Limb (tissue), 2 donors: ENCODE results near the gene HOXA6.

Experiments
- DNase-seq, 2 donors: peaks; one replicate each; pipeline ENCODE4 v3.0.0-alpha.2; 2016; ENCODE audit errors: extremely low spot score in 2 of 2

HOXA6 gene

DNA sequence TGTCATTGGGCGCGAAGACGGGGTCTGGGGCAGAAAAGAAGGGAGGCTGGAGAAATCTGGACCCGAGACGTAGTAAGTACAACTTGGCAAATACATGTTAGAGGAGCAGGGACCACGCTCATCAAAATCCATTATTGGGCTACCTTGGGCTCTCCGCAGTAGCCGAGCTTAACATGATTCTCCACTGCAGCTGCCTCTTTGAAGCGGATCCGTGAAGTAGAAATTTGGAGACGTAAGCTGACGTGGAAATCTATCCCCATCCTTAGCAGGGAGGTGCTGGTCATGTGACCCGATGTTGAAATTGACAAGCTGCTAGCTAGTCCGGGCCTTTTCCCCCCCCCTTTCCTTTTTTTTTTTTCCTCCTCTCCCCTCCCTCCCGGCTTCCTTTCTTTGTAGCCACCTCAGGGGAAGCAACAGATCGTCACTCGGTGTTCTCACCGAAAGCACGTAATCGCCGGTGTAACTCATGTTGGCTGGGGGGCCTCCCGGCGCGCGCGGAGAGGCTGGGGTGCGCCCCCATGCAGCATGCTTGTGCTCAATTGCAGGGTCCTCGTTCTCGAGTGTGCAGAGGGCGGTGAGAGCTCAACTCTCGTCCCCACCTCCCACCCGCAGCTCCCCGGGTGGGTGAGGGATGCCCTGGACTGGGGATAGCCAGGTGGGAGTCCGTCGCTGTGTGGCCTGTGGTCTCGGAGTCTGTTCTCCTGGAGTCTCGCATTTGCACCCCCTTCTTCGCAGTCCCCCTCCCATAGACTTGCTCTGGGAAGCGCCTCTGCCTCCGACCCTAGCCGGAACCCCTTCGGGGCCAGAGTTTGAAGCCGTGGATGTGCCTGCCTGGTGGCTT lies 37.7 kb upstream of the HOXA6 start, which contains the start of gene HOXA11:
TSS of gene HOXA11 (minus strand) at position 220 of the 841 bp plus-strand sequence. CDS start at position 132, 88 bp downstream.
- peak in 1 of 2 donors; percentile 72 for DNase-seq

DNA sequence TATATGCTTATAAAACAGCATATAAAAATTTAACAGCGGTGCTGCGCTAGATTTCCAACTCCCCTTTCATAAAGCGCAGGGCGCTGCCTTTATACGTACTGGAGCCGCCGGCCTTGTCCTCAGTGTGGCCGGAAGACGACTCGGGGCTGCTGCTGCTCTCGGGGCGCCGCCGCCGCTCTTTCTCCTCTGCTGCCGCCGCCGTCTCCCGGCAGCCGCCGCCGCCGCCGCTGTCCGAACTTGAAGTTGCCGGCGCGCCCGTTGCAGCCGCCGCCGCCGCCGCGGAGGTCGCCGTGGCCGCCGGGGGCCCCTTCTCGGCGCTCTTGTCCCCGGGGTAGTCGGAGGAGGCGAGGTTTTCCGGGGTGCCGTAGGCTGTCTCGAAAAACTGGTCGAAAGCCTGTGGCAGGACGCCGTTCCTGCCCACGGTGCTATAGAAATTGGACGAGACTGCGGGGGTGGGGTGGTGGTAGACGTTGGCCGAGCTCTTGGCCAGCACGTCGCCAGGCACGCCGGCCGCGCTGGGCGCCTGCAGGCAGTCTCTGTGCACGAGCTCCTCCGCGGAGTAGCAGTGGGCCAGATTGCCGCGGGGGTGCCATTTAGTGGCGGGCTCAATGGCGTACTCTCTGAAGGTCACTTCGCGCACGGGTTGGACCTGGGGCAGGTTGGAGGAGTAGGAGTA lies 36.9 kb upstream of the HOXA6 start:
- peak in 1 of 2 donors; percentile 69 for DNase-seq

DNA sequence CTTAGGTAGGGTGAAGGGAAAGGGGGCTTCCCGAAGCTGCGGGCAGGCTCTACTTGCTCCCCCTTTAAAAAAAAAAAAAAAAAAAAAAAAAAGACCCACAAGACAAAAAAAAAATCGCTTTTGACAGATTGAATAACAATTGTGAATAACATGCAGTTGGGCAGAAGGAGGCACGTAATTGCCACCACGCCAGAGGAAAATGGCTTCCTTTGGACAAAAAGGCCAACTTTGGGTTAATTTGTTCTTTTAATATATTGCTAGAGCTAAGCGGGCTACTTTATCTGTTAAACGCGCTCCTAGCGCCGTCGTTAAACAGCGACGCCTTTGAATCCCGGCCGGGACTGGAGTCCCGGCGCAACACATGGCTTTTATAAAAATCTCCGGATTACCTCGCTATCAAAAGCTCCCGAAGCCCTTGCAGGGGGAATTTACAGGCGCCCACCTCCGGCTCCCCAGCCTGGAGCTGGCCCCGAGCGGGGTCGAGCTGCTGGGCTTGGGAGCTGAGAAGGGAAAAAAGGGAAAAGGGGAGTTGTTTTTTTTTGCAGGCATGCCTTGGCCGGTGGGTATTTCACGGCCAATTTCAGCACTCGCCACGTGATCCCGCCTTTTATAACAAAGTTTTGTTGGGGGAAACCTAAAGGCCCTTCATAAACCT lies 36.2 kb upstream of the HOXA6 start:
- DNase-seq, result peak in 1 of 2 donors; percentile 70

DNA sequence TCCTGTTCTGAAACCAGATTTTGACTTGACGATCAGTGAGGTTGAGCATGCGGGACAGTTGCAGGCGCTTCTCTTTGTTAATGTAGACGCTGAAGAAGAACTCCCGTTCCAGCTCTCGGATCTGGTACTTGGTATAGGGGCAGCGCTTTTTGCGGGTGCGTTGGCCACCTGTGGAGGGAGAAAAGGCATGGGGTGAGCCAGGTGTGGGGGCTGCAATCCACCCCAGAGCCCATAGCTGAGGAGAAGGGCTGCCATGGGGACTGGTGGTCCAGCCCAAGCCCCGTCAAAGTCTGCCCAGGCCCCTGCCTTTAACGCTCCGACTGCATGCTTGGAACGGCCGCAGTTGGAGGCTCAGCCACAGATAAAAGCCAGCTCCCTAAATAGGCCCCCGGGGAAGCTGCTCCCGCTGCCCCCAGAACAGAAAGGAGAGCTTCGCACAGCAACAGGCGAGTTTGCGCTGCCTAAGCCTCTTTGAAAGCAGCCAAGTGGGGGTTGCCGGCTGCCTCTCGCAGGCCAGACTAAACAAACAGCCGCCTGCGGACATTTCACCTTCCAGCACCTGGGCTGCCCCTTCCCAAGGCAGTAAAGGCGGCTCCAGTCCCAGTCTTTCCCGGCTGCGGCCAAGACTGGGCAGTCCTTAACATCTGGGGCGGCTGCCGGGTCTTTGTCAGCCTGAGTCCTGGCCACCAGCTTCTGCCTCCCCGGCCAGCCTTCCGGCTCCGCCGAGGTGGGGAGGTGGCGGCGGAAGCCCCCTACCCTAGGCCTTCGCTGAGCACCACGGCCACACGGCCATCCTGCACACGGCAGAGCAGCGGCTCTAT lies 35.5 kb upstream of the HOXA6 start:
- DNase-seq, result peak in 1 of 2 donors; percentile 62

DNA sequence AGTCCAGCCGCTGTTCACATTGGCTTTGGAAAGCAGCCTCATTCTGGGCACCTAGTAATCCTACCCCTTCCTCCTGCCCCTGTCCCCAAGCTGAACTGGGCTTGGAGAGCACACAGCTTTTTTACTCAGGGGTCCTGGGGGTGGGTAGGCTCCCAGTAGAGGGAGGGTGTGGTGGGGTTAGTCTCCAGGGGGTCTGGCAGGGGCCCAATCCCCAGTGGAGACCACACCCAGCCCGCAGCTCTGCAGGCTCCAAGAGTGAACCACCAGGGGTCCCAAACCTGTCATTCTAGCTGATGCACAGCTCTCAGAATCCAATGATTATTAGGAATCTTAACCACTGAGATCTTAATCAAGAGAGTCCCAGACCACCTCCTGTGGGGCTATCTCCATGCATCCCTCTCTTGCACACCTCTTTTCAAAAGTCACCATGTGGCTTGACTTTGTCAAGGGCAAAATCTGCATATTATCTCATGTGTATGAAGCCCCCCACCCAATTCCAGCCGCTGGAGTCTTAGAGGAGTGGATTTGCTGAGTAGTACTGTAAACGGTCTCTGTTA lies 34.8 kb upstream of the HOXA6 start:
- peak in 1 of 2 donors; percentile 46 for DNase-seq

DNA sequence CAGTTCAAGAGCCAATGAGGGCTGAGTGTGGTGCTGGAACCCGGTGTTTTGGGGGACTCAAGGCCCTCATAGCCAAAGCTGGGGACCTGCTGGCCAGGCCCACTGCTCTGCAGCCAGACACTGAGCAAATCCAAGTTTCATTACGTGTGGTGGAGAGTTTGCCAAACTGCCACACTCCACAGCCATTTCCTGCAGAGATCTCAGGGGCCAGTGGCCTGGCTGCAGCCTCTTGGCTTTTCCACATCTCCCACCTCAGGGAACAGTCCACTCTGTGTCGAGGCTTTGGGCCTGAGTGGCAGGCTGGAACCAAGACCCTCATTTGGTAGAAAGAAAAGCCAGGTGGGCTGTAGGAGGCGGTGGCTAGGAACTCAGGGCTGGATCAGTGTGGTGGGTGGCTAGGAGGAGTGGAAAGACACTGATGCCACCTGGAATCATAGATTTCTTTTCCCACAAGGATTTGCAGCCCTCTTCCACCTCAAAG lies 34.3 kb upstream of the HOXA6 start:
- peak; percentile 1 to 38 for DNase-seq

DNA sequence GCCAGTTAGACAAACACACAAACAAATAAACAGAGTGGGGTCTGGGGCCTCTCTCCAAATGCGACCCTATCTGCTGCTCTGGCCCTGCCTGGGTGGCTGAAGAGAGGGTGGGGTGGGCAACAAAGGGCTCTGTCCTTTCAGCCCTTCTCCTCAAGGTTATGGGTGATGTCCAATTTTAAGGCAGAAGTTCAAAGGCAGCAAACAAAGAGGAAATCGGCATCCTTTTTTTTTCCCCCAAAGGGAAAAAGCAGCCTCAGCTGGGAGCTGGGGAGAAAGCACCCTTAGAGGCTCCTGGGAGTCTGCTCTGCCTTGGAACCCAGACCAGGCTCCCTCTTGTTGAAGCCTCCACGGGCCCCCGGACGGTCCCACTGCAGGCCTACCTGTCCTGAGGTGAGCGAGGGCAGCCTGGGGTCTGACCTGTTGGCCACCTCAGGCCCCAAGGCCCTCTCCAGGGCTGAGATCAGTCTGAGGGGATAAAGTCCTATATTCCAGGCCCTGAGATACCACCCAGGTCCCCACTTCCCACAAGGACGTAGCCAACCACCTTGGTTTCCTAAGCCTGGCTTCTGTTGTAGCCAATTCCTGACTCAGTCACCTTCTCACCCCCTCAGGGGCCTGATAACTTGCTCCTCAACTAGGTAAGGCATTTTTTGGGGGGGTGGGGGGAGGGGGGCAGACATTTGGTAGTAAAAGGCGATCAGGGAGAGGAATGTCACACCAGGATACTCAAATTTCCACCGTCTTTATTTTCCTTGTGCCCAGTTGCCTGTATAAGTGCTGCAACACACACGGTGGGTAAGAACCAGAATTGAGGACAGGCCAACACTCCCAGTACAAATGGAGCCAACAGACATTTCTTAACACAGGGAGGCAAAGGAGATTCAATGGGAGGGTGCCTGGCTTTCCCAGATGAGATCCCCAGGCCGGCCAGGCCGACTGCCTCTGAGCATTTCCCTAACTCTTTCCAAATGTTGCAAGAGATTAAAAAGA lies 33.2 kb upstream of the HOXA6 start:
- peak in 1 of 2 donors; percentile 54 for DNase-seq

DNA sequence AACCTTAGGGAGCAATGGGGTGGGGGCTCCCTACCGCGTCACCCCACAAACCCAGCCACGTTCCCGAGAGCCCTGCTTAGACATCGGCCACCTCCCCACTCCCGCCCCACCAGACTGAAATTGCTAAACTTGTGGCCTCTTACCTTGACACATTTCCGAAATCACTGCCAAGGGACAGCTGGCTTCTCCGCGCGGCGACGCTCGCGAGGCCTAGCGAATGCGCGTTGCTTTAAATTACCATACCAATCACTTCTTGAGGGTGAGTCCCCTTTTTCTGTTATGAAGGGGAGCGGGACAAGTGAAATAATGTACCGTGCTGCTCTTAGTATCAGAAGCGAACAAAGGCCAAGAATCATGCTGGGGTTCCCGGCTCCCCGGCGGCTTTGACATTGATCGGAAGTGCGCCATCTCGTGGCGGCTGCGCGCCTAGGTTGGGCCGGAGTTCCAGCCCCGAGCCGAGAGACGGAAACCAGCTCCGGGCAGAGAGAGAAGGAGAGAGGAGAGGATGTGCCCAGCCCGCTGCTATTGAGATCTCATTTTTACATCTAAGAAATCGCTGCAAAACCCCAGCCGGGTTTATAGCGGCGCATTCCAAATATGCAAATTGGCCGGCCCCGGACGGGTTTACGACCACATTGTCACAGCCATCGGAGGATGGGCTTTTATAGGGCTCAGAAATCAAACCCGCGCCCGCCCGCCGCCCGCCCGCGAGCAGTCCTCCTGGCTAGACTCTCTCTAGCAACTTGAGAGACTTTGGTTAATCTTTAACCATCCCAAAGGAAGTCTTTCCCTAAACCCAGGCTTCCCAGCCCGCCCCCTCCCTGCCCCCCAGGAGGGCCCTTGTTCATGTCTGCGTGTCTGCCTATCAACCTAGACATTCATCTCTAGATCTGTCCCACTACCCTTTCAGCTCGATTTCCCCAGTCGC lies 32.2 kb upstream of the HOXA6 start:
- peak; percentile 89 to 93 for DNase-seq

DNA sequence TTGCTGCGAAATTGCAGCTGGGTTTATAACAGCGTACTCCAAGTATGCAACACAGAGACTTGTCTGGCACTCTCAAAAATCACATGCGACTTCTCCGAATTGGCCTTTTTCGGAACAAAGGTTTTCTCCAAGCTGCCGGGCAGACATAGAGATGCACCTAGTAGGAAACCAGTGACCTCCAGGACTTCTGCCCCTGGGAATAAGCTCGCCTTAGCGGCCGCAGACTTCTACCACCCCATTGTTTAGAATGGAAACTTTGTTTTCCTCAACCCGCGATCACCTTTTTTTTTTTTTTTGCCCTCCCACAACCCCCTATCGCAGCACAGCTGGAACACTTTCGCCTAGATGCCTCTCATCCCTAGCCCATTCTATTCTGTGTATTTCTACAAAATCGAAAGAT lies 31.5 kb upstream of the HOXA6 start:
- DNase-seq, result peak in 1 of 2 donors; percentile 47

DNA sequence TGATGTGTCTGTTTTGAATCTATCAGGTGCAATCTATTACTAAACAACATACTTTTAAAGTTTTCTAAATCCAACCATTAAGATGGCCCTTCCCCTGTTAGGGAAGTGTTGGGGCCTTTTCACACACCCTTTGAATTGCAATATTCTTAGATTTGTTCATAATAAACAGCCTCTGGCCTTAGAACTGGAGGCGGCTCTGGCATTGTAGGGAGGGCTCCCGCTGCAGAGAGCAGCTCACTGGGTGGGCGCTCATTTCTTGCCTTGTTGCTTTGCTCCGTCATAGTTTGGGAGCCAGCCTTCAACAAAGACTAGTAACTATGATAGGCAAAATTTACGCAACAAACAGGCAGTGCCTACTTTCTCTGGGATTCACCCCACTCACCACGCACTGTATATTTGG lies 30.8 kb upstream of the HOXA6 start:
- peak in 1 of 2 donors; percentile 45 for DNase-seq

DNA sequence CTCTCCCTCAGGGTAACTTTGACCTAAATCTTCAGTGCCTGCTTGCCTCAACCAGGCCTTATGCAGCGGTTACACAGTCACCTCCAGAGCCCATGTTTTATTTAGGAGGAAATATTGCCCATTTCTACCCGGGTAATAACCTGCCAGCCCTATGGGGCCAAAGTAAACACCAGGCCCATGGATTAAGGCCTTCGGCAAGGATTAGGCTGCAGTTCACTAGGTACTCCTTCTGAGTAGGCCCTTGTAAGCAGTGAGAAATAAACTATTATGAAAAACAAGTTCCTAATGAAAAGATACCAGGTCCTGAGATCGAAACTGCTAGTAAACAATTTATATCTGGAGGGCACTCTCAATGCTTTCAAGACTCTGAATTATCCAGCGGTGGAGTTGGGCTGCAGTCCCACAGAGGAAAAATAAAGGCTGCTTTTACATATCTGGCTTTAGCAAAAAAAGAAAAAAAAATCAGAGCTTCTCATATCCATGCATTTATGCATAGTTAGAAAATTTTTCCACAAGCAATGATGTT lies 30.3 kb upstream of the HOXA6 start:
- DNase-seq, result peak in 1 of 2 donors; percentile 39

DNA sequence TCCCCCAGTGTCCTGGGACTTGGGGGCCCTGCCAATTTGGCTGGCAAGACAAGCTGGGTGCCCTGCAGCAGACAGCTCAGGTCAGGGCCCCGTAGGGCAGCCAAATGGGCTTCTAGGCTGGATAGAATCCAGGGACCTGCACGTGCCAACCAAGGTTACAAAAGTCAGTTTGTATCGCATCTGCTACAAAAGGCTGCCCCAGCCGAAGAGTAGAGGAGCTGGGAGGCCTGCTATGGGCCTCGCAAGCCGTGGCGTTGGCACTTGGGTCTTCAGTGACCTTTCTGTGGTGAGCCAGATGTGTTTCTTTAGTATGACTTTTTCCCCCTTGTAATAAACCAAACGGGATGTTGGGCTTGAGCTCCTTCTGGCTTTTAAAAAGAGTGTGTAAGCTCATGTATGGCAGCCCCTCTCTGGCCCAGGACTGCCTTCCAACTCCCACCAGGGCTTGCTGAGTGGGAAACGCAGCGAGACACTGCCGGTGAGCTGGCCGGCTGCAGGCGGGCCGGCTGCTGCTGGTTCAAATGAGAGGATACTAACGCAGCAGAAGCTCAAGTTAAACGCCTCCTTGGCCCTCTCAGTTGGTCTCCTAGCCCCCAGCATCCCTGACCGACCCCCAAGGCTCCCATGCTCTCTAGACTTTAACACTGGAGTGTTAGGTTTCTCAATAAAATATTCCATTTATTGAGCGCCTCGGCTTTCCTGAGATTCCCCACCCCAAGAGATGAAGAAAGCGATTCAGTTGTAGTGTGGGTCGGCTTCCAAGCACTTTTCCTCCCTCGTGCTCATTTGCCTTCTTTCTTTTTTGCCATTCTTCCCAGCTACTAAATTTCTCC lies 29.6 kb upstream of the HOXA6 start:
- peak in 1 of 2 donors; percentile 55 for DNase-seq

DNA sequence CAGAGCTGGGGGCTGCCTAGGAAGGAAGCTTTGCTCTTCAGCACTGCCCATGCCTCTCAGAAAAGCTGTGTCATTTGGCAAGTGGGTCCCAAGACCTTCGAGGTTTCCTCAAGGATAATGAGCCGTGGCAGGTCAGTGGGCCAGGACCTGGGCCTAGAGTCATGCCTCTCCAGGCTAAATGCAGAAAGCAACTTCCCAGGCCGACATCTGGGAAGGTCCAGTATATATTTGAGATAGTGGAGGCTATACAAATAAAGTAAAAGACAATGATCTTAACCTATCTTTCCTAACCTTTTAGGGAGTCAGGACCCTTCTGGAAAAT lies 28.9 kb upstream of the HOXA6 start:
- no peak for DNase-seq

DNA sequence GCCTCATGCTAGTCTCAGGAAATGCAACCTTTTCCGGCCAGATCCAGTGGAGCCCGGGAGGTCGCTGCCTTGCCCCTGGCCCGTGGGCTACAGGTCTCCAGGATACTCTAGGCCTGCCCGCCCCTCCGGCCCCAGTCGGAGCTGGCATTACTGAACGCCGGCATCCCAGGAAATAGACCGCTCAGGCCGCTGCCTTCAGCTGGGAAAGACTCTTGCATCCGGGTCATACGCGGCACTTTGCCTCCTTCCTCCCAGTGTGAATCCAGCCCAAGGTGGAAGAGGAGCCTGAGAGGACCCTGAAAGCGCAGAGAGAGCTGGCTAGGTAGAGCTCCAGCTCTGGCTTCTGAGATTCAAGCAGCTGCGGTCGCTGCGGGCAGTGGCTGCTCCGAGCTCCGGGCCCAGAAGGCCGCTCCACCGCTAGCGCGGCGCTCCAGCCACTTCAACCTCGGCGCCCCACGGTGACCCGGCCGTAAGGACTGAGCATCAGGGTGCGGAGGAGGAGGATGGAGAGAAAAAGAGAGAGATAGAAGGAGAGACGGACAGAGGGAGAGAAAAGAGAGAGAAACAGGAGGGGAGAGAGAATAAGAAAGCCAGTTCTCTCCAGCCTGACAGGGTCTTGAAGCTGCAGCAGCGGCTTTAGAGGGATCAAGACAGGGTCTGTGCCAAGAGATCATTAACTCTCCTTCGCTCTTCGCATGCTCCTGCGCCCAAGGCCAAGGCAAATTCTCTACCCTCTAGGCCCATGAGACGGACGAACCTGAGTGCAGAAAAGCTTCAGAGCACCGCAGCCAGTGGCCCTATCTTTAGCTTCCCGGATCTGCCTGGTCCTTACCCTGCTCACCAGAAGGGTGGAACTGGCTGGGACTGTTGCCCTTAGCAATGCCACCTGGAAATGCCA lies 28.3 kb upstream of the HOXA6 start:
- DNase-seq, result peak in 1 of 2 donors; percentile 57

DNA sequence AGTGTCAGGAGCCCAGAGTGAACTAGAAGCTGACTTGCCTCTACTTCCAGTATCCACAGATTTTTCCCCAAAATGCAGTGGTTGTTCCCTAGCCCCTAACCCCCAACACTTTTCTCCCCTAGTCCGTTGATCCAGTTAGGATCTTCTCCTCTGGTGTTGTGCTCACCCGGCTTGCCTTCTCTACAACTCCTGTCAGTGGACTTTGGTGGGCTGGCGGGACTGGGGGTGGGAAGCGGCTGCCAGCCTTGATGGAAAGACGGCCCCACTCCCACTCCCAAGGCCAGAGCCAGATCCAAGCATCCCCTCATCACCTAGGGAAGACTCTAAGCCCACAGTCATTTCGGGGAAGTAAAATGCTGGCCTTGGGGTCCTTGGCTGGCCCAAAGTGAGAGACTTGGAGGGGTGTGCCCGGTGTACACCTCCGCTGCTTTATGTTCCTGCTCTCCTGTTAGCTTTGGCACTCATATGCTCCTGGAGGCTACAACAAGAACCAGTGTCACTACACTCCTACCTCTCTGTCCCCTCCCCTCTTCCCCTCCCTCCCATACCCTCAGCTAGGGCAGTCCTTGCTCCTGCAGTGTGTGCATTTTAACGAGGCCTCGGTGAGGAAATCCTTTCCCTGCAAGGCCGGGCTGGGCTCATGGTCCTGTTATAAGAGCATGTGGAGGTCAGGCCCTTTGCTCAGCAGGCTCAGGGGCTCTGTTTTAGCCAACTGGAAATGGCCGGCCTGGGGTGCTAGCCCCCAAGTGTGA lies 27.5 kb upstream of the HOXA6 start:
- peak in 1 of 2 donors; percentile 60 for DNase-seq
